Nephron (organoid): Measurements from ENCODE around the gene LTB.

Experiments
- H3K27ac Mint-ChIP-seq, 3 experiments: 2 replicates each; pipeline ENCODE4 v1.8.0; 2020; ENCODE audit warnings: mixed read lengths in 3 of 3, mild to moderate bottlenecking in 2 of 3, moderate library complexity in 1 of 3
- H3K27me3 Mint-ChIP-seq: 2 replicates; pipeline ENCODE4 v1.8.0; 2021; ENCODE audit warnings: low read depth, mild to moderate bottlenecking, moderate library complexity, mixed read lengths
- H3K36me3 Mint-ChIP-seq: 2 replicates; pipeline ENCODE4 v1.8.0; 2020; ENCODE audit warnings: low read depth, mixed read lengths
- H3K4me1 Mint-ChIP-seq: 2 replicates; pipeline ENCODE4 v1.8.0; 2020; ENCODE audit warnings: mixed read lengths
- H3K4me3 Mint-ChIP-seq, 3 experiments: 2 replicates each; pipeline ENCODE4 v1.8.0; 2020; ENCODE audit warnings: mild to moderate bottlenecking in 3 of 3, mixed read lengths in 3 of 3, moderate library complexity in 2 of 3
- H3K9me3 Mint-ChIP-seq: 2 replicates; pipeline ENCODE4 v1.8.0; 2020; ENCODE audit warnings: mixed read lengths
- TF ChIP-seq, protein P1 (sequence below), 3 experiments: fragments of 200-600 bp; sonication (generic); IDR thresholded peaks; one replicate each; pipeline ENCODE4 v1.5.0; 2021; ENCODE audit warnings: antibody characterized with exemption in 3 of 3; ENCODE audit not compliant: unreplicated experiment in 3 of 3

LTB gene

DNA sequence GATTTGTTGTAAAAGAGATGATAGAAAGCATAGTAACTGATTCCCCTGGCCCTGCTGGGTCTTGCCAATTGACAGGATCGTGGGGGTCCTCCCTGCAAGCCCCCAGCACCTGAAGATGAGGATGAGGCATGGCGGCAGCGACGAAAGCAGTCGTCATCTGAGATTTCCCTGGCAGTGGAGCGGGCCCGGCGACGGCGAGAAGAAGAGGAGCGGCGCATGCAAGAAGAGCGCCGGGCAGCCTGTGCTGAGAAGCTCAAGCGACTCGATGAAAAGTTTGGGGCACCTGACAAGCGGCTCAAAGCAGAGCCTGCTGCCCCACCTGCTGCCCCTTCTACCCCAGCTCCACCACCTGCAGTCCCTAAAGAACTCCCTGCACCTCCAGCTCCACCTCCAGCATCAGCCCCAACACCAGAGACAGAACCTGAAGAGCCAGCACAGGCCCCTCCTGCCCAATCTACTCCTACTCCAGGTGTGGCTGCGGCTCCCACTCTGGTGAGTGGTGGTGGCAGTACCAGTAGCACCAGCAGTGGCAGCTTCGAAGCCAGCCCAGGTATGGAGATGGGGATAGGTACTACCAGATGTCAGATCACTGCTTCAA lies 45.6 kb upstream of the LTB start:
- no peaks in the 10 kb centered on the region for H3K9me3 Mint-ChIP-seq
- TF ChIP-seq, protein P1, sequence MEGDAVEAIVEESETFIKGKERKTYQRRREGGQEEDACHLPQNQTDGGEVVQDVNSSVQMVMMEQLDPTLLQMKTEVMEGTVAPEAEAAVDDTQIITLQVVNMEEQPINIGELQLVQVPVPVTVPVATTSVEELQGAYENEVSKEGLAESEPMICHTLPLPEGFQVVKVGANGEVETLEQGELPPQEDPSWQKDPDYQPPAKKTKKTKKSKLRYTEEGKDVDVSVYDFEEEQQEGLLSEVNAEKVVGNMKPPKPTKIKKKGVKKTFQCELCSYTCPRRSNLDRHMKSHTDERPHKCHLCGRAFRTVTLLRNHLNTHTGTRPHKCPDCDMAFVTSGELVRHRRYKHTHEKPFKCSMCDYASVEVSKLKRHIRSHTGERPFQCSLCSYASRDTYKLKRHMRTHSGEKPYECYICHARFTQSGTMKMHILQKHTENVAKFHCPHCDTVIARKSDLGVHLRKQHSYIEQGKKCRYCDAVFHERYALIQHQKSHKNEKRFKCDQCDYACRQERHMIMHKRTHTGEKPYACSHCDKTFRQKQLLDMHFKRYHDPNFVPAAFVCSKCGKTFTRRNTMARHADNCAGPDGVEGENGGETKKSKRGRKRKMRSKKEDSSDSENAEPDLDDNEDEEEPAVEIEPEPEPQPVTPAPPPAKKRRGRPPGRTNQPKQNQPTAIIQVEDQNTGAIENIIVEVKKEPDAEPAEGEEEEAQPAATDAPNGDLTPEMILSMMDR (IDR thresholded peaks at IDR 0.05; ENCODE audit: unreplicated experiment in 3 of 3), result no peak
- H3K27me3 Mint-ChIP-seq, result no peaks in the 10 kb centered on the region
- no peak overlapping the region for H3K27ac Mint-ChIP-seq
- H3K36me3 Mint-ChIP-seq, result peaks cover 84% of the 10 kb centered on the region
- H3K4me1 Mint-ChIP-seq, result peaks cover 1% of the 10 kb centered on the region
- H3K4me3 Mint-ChIP-seq, result no peak overlapping the region

DNA sequence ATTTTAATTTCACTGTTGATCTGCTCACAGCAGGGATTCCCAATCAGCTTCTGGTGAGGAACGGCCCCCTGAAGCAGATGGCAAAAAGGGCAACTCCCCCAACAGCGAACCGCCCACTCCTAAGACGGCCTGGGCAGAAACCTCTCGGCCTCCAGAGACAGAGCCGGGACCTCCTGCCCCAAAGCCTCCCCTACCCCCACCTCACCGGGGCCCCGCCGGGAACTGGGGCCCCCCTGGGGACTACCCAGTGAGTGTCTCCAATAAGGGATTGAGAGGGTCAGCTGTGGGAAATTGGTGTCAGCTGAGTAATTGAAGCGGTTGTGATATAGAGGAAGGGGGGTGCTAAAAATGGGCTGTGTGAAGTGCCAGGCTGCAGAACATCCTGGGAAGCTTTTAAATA lies 44.7 kb upstream of the LTB start:
- Mint-ChIP-seq H3K27ac (no peak overlapping the region), H3K9me3 (no peaks in the 10 kb centered on the region), H3K4me1 (peaks cover 10% of the 10 kb centered on the region), H3K4me3 (no peak overlapping the region), H3K27me3 (no peaks in the 10 kb centered on the region), H3K36me3 (peaks cover 85% of the 10 kb centered on the region)
- TF ChIP-seq, protein P1 (IDR thresholded peaks at IDR 0.05; ENCODE audit: unreplicated experiment in 3 of 3), result no peak

DNA sequence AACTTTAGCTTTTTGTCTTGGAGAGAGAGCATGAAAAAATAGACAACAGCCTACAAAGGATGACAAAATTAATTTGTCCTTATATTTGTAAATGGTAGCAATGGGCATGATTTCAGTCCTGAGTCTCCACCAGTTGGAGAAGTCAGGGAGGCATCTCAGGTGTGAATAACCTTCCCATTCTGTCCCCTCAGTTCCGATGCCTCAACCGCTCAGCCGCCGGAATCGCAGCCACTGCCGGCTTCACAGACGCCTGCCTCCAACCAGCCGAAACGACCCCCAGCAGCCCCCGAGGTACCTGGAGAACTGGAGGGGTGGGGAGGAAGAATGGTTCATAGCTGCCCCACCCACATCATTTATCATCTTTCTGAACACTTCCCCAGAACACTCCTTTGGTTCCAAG lies 41.8 kb upstream of the LTB start:
- Mint-ChIP-seq H3K27me3 (no peaks in the 10 kb centered on the region), H3K9me3 (no peaks in the 10 kb centered on the region), H3K27ac (no peak overlapping the region), H3K36me3 (peaks cover 65% of the 10 kb centered on the region), H3K4me3 (no peak overlapping the region), H3K4me1 (peaks cover 14% of the 10 kb centered on the region)
- TF ChIP-seq, protein P1 (IDR thresholded peaks at IDR 0.05; ENCODE audit: unreplicated experiment in 3 of 3), result no peak

- H3K27ac Mint-ChIP-seq, result peak overlapping the region; percentile 96 to 99 (median 99)
- TF ChIP-seq, protein P1 (IDR thresholded peaks at IDR 0.05; ENCODE audit: unreplicated experiment in 3 of 3), result no peak
- peaks cover 14% of the 10 kb centered on the region for H3K4me1 Mint-ChIP-seq
- peaks cover 51% of the 10 kb centered on the region for H3K36me3 Mint-ChIP-seq
- peak overlapping the region; percentile 90 to 96 (median 96) for H3K4me3 Mint-ChIP-seq
- no peaks in the 10 kb centered on the region for H3K9me3 Mint-ChIP-seq
- H3K27me3 Mint-ChIP-seq, result no peaks in the 10 kb centered on the region
Observed at GRCh38 chr6:31622684-31623091, 40.5 kb upstream of the LTB start.

GRCh38 chr6:31621991-31622390 lies 39.8 kb upstream of the LTB start:
- Mint-ChIP-seq H3K36me3 (peaks cover 44% of the 10 kb centered on the region), H3K9me3 (no peaks in the 10 kb centered on the region), H3K27me3 (no peaks in the 10 kb centered on the region), H3K4me1 (peaks cover 15% of the 10 kb centered on the region), H3K27ac (peak overlapping the region; percentile 96 to 99 (median 99)), H3K4me3 (peak overlapping the region; percentile 90 to 96 (median 96))
- TF ChIP-seq, protein P1 (IDR thresholded peaks at IDR 0.05; ENCODE audit: unreplicated experiment in 3 of 3), result no peak

DNA sequence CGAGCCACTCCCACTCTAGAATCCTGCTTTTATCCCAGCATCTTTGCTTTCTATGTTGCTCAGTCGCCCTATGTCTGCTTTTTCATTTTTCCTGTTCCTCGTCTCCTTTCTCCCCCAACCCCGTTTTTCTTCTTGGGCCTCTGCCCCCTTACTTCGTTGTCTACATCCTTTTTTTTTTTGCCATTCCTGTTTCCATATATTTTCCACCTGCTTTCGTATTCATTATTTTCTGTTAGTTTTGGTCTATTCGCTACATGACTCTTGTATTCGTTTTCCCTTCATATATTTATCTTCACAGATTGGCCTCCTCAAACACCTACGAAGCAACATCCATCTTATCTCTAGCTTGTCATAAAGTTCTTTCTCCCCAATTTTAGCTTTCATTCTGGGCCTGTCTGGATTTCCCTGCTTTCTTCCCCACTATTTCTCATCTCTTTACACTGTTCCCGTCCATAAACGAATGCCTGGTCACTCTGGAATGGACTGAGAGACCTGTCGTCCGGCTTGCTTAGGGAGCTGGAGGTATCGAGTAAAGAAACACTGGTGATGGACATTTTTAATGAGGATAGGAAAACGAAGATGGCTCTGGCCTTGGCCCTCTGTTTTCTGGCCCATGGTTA lies 39.2 kb upstream of the LTB start:
- peak overlapping the region; percentile 90 to 96 (median 96) for H3K4me3 Mint-ChIP-seq
- peaks cover 39% of the 10 kb centered on the region for H3K36me3 Mint-ChIP-seq
- TF ChIP-seq, protein P1 (IDR thresholded peaks at IDR 0.05; ENCODE audit: unreplicated experiment in 3 of 3), result no peak
- peak overlapping the region; percentile 96 to 99 (median 99) for H3K27ac Mint-ChIP-seq
- no peaks in the 10 kb centered on the region for H3K27me3 Mint-ChIP-seq
- no peaks in the 10 kb centered on the region for H3K9me3 Mint-ChIP-seq
- H3K4me1 Mint-ChIP-seq, result peaks cover 20% of the 10 kb centered on the region
